Ishikawa (cell line): ENCODE measurements around the gene CDH13.

Source experiments
- CEBPB ChIP-seq: IDR thresholded peaks from 2 replicates; pipeline ENCODE4 v1.6.1; 2012
- CREB1 ChIP-seq: IDR thresholded peaks from 2 replicates; pipeline ENCODE4 v1.6.1; 2012; ENCODE audit warnings: low read depth
- EGR1 ChIP-seq: IDR thresholded peaks from 2 replicates; pipeline ENCODE4 v1.6.1; 2012
- EP300 ChIP-seq: IDR thresholded peaks from 2 replicates; pipeline ENCODE4 v1.6.1; 2012; ENCODE audit warnings: borderline replicate concordance
- FOXM1 ChIP-seq: IDR thresholded peaks from 2 replicates; pipeline ENCODE4 v1.6.1; 2012; ENCODE audit warnings: low read depth, borderline replicate concordance
- NFIC ChIP-seq: IDR thresholded peaks from 2 replicates; pipeline ENCODE4 v1.6.1; 2012
- RAD21 ChIP-seq: IDR thresholded peaks from 2 replicates; pipeline ENCODE4 v1.6.1; 2012; ENCODE audit warnings: low read depth
- TAF1 ChIP-seq: IDR thresholded peaks from 2 replicates; pipeline ENCODE4 v1.6.1; 2012; ENCODE audit warnings: low read depth, mild to moderate bottlenecking
- TCF12 ChIP-seq: IDR thresholded peaks from 2 replicates; pipeline ENCODE4 v1.6.1; 2012; ENCODE audit warnings: low read depth
- TEAD4 ChIP-seq: IDR thresholded peaks from 2 replicates; pipeline ENCODE4 v1.6.1; 2012
- USF1 ChIP-seq: IDR thresholded peaks from 2 replicates; pipeline ENCODE4 v1.6.1; 2012
- YY1 ChIP-seq: IDR thresholded peaks from 2 replicates; pipeline ENCODE4 v1.6.1; 2012; ENCODE audit warnings: low read depth
- ZBTB7A ChIP-seq: IDR thresholded peaks from 2 replicates; pipeline ENCODE4 v1.6.1; 2012; ENCODE audit warnings: low read depth
- TF ChIP-seq, protein P1 (sequence below): IDR thresholded peaks from 2 replicates; pipeline ENCODE4 v1.6.1; 2012; ENCODE audit warnings: low read depth, mild to moderate bottlenecking
- TF ChIP-seq, protein P2 (sequence below): IDR thresholded peaks from 2 replicates; pipeline ENCODE4 v1.6.1; 2012

The CDH13 gene

GRCh38 chr16:83609178-83609577 lies 982.4 kb downstream of the CDH13 start:
- TF ChIP-seq TCF12 = no peak
- no peak for TF ChIP-seq TEAD4
- TF ChIP-seq, protein P1, sequence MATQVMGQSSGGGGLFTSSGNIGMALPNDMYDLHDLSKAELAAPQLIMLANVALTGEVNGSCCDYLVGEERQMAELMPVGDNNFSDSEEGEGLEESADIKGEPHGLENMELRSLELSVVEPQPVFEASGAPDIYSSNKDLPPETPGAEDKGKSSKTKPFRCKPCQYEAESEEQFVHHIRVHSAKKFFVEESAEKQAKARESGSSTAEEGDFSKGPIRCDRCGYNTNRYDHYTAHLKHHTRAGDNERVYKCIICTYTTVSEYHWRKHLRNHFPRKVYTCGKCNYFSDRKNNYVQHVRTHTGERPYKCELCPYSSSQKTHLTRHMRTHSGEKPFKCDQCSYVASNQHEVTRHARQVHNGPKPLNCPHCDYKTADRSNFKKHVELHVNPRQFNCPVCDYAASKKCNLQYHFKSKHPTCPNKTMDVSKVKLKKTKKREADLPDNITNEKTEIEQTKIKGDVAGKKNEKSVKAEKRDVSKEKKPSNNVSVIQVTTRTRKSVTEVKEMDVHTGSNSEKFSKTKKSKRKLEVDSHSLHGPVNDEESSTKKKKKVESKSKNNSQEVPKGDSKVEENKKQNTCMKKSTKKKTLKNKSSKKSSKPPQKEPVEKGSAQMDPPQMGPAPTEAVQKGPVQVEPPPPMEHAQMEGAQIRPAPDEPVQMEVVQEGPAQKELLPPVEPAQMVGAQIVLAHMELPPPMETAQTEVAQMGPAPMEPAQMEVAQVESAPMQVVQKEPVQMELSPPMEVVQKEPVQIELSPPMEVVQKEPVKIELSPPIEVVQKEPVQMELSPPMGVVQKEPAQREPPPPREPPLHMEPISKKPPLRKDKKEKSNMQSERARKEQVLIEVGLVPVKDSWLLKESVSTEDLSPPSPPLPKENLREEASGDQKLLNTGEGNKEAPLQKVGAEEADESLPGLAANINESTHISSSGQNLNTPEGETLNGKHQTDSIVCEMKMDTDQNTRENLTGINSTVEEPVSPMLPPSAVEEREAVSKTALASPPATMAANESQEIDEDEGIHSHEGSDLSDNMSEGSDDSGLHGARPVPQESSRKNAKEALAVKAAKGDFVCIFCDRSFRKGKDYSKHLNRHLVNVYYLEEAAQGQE = no peak
- no peak for TF ChIP-seq YY1
- TF ChIP-seq CEBPB = no peak
- no peak for TF ChIP-seq RAD21
- TF ChIP-seq ZBTB7A = no peak
- no peak for TF ChIP-seq NFIC
- no peak for TF ChIP-seq EGR1
- no peak for TF ChIP-seq FOXM1
- no peak for TF ChIP-seq USF1
- no peak for TF ChIP-seq EP300

GRCh38 chr16:83615141-83615952 lies 988.6 kb downstream of the CDH13 start:
- TF ChIP-seq, protein P1 = no peak
- no peak for TF ChIP-seq NFIC
- no peak for TF ChIP-seq RAD21
- no peak for TF ChIP-seq ZBTB7A
- TF ChIP-seq TCF12 = no peak
- TF ChIP-seq FOXM1 = no peak
- TF ChIP-seq TEAD4 = no peak
- TF ChIP-seq EP300 = no peak
- no peak for TF ChIP-seq YY1
- TF ChIP-seq USF1 = no peak
- TF ChIP-seq CREB1 = no peak
- TF ChIP-seq, protein P2, sequence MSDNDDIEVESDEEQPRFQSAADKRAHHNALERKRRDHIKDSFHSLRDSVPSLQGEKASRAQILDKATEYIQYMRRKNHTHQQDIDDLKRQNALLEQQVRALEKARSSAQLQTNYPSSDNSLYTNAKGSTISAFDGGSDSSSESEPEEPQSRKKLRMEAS = no peak
- no peak for TF ChIP-seq TAF1
- no peak for TF ChIP-seq EGR1
- no peak for TF ChIP-seq CEBPB

DNA sequence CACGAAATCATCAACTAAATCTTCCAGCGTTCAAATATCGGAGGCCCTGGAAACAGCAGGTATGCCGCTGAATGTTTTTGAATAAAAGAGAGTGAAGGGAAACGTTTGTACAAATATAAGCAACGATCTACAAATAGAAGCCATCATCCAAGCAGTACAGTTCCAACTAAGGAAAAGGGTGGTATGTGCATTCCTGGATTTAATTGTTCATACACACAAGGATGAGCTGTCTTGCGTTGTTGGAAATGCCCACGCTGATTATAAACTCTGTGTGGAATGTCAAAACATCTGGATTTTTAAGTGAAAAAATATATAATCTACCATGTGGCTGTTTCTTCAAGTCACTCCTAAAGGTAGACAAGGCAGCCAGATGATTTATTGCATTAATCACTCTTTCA lies 989.2 kb downstream of the CDH13 start:
- TF ChIP-seq YY1 (no peak), NFIC (no peak), CREB1 (no peak), TCF12 (no peak), FOXM1 (no peak), TEAD4 (no peak), CEBPB (no peak), TAF1 (no peak)

- TF ChIP-seq ZBTB7A = no peak
- no peak for TF ChIP-seq CEBPB
- no peak for TF ChIP-seq EGR1
- no peak for TF ChIP-seq TAF1
- no peak for TF ChIP-seq TEAD4
- TF ChIP-seq EP300 = no peak
- TF ChIP-seq NFIC = no peak
- TF ChIP-seq RAD21 = no peak
- TF ChIP-seq, protein P2 = no peak
- TF ChIP-seq CREB1 = no peak
- TF ChIP-seq TCF12 = no peak
- TF ChIP-seq FOXM1 = no peak
- TF ChIP-seq, protein P1 = no peak
- no peak for TF ChIP-seq USF1
- no peak for TF ChIP-seq YY1
Measured at GRCh38 chr16:83619381-83620150, 992.8 kb downstream of the CDH13 start.
